Sigmoid colon (tissue), 3 donors: ENCODE results near the gene MCF2L.

Experiments
- POLR2A ChIP-seq, 2 donors: fragments of 450-650 bp; IDR thresholded peaks; one replicate each; pipeline ENCODE4 v1.6.1; 2016; ENCODE audit warnings: antibody characterized with exemption in 2 of 2, mild to moderate bottlenecking in 2 of 2, moderate library complexity in 2 of 2
- TF ChIP-seq, protein P1 (sequence below), 4 experiments: fragments of 450-650 bp in 3 of 4; fragments of 200-600 bp in 1 of 4; IDR thresholded peaks; one replicate each; pipeline ENCODE4 v1.5.1; 2016 to 2019; ENCODE audit warnings: antibody characterized with exemption in 4 of 4, mild to moderate bottlenecking in 3 of 4, moderate library complexity in 2 of 4

DNA sequence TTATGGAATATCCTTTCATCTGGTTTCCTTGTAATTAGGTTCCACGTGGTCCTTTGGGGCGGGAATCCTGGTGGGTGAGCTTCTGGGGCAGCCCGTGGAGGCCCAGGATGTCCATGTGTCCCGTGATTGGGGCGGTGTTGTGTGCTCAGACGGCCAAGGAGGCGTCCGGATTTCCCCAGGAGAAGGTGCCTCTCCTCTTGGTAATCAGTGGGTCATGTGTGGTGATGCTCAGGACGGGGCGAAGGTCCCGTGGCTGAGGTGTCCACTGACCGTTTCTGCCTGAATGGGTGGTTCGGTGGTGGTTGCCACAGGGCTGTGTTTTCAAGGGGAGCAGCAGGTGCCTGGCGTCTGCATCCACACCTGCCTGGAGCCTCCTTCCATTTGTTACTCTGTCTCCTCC, 84.4 kb downstream of the MCF2L start:
- TF ChIP-seq, protein P1, sequence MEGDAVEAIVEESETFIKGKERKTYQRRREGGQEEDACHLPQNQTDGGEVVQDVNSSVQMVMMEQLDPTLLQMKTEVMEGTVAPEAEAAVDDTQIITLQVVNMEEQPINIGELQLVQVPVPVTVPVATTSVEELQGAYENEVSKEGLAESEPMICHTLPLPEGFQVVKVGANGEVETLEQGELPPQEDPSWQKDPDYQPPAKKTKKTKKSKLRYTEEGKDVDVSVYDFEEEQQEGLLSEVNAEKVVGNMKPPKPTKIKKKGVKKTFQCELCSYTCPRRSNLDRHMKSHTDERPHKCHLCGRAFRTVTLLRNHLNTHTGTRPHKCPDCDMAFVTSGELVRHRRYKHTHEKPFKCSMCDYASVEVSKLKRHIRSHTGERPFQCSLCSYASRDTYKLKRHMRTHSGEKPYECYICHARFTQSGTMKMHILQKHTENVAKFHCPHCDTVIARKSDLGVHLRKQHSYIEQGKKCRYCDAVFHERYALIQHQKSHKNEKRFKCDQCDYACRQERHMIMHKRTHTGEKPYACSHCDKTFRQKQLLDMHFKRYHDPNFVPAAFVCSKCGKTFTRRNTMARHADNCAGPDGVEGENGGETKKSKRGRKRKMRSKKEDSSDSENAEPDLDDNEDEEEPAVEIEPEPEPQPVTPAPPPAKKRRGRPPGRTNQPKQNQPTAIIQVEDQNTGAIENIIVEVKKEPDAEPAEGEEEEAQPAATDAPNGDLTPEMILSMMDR (IDR thresholded peaks at IDR 0.05) = no peak
- TF ChIP-seq POLR2A (IDR thresholded peaks at IDR 0.05) = no peak
